Mucosa of rectum (tissue), 2 donors: ENCODE data around the gene MYO5B.

ENCODE experiments used
- H3K27ac ChIP-seq, 2 donors: one replicate each; pipeline ENCODE4 v1.7.0; 2013; ENCODE audit warnings: inconsistent platforms in 2 of 2, low read depth in 2 of 2, low read length in 2 of 2
- H3K27me3 ChIP-seq, 2 donors: one replicate each; pipeline ENCODE4 v1.7.0; 2013; ENCODE audit warnings: low read length in 2 of 2; ENCODE audit not compliant: control insufficient read depth in 2 of 2, insufficient read depth in 2 of 2
- H3K36me3 ChIP-seq, 2 donors: one replicate each; pipeline ENCODE4 v1.7.0; 2013; ENCODE audit warnings: low read length in 2 of 2; ENCODE audit not compliant: control insufficient read depth in 2 of 2, insufficient read depth in 2 of 2
- H3K4me1 ChIP-seq, 2 donors: one replicate each; pipeline ENCODE4 v1.7.0; 2013; ENCODE audit warnings: low read length in 2 of 2, mild to moderate bottlenecking in 1 of 2; ENCODE audit not compliant: control insufficient read depth in 2 of 2, insufficient read depth in 2 of 2
- H3K4me3 ChIP-seq, 2 donors: one replicate each; pipeline ENCODE4 v1.7.0; 2013; ENCODE audit warnings: low read length in 2 of 2
- H3K9ac ChIP-seq, 2 donors: one replicate each; pipeline ENCODE4 v1.7.0; 2013; ENCODE audit warnings: low read length in 2 of 2, low read depth in 1 of 2, mild to moderate bottlenecking in 1 of 2
- H3K9me3 ChIP-seq, 2 donors: one replicate each; pipeline ENCODE4 v1.7.0; 2013; ENCODE audit warnings: low read length in 2 of 2; ENCODE audit not compliant: control insufficient read depth in 2 of 2
- donor health status: healthy.
- donor health status: Normal muscosa, but diverticular disease.

MYO5B gene

GRCh38 chr18:50190236-50190635 is 4.7 kb downstream of the MYO5B start:
- H3K4me1 ChIP-seq: peaks cover 14 to 35% of the 10 kb centered on the region in 2 donors
- peaks cover 0 to 2% of the 10 kb centered on the region in 2 donors for H3K27me3 ChIP-seq
- H3K4me3 ChIP-seq: no peak overlapping the region
- H3K9me3 ChIP-seq: no peaks in the 10 kb centered on the region
- H3K9ac ChIP-seq: no peak overlapping the region
- no peak overlapping the region for H3K27ac ChIP-seq
- H3K36me3 ChIP-seq: no peaks in the 10 kb centered on the region

DNA sequence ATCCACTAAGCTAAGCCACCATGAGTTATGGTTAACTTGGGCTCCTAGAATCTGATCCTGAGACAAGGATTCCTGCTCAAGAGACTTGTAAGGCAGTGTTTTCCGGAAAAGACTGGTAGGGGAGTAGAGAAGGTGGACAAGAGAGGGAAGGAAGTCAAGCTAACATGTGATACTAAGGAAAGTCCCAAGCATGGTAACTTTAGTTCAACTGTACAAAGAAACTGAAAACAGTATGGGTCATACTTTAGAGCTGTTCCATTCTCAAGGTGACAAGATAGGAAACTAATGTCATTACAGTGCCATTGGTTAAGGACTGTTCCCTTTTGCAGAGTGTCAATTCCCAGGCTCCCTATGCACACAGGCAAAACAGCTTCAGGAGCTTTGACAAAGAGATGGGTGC is 5.8 kb downstream of the MYO5B start:
- Histone ChIP-seq H3K4me3 (no peak overlapping the region), H3K9me3 (no peaks in the 10 kb centered on the region), H3K27ac (peak overlapping the region; percentile 28 to 29), H3K27me3 (peaks cover 0 to 2% of the 10 kb centered on the region in 2 donors), H3K36me3 (no peaks in the 10 kb centered on the region), H3K9ac (no peak overlapping the region), H3K4me1 (peaks cover 14 to 35% of the 10 kb centered on the region in 2 donors)

DNA sequence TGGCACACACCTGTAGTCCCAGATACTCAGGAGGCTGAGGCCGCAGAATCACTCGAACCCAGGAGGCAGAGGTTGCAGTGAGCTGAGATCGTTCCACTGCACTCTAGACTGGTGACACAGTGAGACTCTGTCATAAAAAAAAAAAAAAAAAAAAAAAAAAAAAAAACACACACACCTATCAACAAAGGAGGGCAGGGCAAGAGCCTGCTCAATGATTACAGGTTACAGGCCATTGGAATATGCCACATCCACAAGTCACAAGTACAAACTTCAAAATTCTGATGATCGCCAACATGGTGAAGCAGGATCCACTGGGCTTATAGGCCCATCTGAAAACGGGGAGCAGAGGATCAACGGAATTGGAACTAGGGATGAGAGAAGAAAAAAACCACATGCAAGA is 6.3 kb downstream of the MYO5B start:
- peak overlapping the region; percentile 28 to 29 for H3K27ac ChIP-seq
- peaks cover 14 to 35% of the 10 kb centered on the region in 2 donors for H3K4me1 ChIP-seq
- no peak overlapping the region for H3K9ac ChIP-seq
- no peak overlapping the region for H3K4me3 ChIP-seq
- no peaks in the 10 kb centered on the region for H3K36me3 ChIP-seq
- H3K27me3 ChIP-seq: peaks cover 0 to 2% of the 10 kb centered on the region in 2 donors
- H3K9me3 ChIP-seq: no peaks in the 10 kb centered on the region

- peaks cover 14 to 27% of the 10 kb centered on the region in 2 donors for H3K4me1 ChIP-seq
- no peak overlapping the region for H3K9ac ChIP-seq
- H3K27ac ChIP-seq: no peak overlapping the region
- H3K27me3 ChIP-seq: no peaks in the 10 kb centered on the region
- H3K4me3 ChIP-seq: no peak overlapping the region
- no peaks in the 10 kb centered on the region for H3K36me3 ChIP-seq
- no peaks in the 10 kb centered on the region for H3K9me3 ChIP-seq
Measured at GRCh38 chr18:50187659-50188058, 7.3 kb downstream of the MYO5B start.

DNA sequence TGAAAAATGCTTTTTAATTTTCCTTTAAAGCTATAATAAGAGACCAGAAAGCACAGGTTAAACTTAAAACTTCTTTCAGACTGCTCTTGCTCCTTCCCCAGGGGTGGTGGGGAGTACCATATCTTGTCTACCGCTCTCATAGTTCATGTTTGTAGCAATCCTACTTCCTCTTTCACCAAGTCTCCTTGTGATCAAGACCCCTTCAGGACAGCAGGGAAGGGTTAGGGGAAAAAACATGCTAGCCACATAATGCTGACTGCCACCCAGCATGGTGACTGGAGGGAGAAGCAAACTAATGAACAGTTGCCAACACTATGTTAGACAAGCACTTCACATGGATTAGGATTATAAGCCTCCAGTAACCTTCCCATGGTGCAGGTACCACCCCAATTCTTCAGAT is 8.6 kb downstream of the MYO5B start:
- no peak overlapping the region for H3K9ac ChIP-seq
- H3K4me3 ChIP-seq: no peak overlapping the region
- no peaks in the 10 kb centered on the region for H3K27me3 ChIP-seq
- H3K4me1 ChIP-seq: peaks cover 10 to 20% of the 10 kb centered on the region in 2 donors
- H3K36me3 ChIP-seq: no peaks in the 10 kb centered on the region
- no peak overlapping the region for H3K27ac ChIP-seq
- H3K9me3 ChIP-seq: no peaks in the 10 kb centered on the region

DNA sequence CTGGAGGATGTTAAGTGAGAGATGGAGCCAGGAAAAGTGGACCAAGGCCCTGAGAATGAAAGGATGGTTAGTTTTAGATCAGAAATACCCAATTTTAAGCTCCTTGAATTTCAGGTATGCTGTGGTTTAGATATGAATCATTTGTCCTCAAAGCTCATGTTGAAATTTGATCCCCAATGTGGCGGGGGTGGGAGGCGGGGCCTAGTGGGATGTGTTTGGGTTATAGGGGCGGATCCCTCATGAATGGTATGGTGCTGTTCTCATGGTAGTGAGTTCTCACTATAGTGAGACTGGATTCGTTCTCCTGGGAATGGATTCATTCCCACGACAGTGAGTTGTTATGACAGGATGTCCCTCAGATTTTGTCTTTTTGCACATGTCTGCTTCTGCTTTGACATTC is 11.4 kb downstream of the MYO5B start:
- Histone ChIP-seq H3K36me3 (no peaks in the 10 kb centered on the region), H3K4me3 (no peak overlapping the region), H3K27me3 (no peaks in the 10 kb centered on the region), H3K9ac (no peak overlapping the region), H3K4me1 (peaks cover 0 to 12% of the 10 kb centered on the region in 2 donors), H3K27ac (no peak overlapping the region), H3K9me3 (no peaks in the 10 kb centered on the region)

GRCh38 chr18:50182511-50182910 is 12.4 kb downstream of the MYO5B start:
- H3K9me3 ChIP-seq: no peaks in the 10 kb centered on the region
- H3K27me3 ChIP-seq: no peaks in the 10 kb centered on the region
- no peak overlapping the region for H3K4me3 ChIP-seq
- H3K4me1 ChIP-seq: peaks cover 4 to 11% of the 10 kb centered on the region in 2 donors
- no peaks in the 10 kb centered on the region for H3K36me3 ChIP-seq
- H3K9ac ChIP-seq: no peak overlapping the region
- no peak overlapping the region for H3K27ac ChIP-seq

- H3K27me3 ChIP-seq: no peaks in the 10 kb centered on the region
- no peak overlapping the region for H3K27ac ChIP-seq
- peaks cover 4 to 11% of the 10 kb centered on the region in 2 donors for H3K4me1 ChIP-seq
- no peak overlapping the region for H3K4me3 ChIP-seq
- H3K36me3 ChIP-seq: no peaks in the 10 kb centered on the region
- H3K9me3 ChIP-seq: no peaks in the 10 kb centered on the region
- no peak overlapping the region for H3K9ac ChIP-seq
Measured at GRCh38 chr18:50181590-50181989, 13.4 kb downstream of the MYO5B start.

DNA sequence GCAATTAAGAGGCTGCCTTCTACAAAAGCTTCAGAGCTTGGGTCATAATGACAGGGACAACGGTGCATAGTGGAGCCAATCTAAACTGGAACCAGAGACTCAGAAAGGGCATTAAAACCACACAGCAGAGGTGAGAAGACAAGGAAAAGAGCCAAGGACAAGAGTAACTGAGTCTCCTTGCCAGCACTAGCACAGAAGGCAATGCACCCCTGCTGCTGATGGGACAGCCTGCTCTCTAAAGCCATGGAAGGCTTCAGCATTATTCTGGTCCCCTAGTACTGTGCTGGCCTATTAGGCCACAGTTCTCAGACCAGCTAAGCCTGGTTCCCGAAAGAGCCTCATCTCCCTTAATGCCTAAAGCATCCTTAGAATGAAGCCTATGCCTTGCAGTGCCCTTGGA is 15.5 kb downstream of the MYO5B start:
- H3K27me3 ChIP-seq: no peaks in the 10 kb centered on the region

GRCh38 chr18:50177294-50177992 is 17.5 kb downstream of the MYO5B start:
- no peak overlapping the region for H3K9ac ChIP-seq
- peaks cover 0 to 2% of the 10 kb centered on the region in 2 donors for H3K36me3 ChIP-seq
- H3K9me3 ChIP-seq: no peaks in the 10 kb centered on the region

More for the DNA sequence above, 15.5 kb downstream of the MYO5B start:
- Histone ChIP-seq H3K9me3 (no peaks in the 10 kb centered on the region), H3K4me3 (no peak overlapping the region), H3K27ac (no peak overlapping the region), H3K4me1 (peaks cover 4 to 14% of the 10 kb centered on the region in 2 donors), H3K36me3 (no peaks in the 10 kb centered on the region), H3K9ac (no peak overlapping the region)

More at GRCh38 chr18:50177294-50177992, 17.5 kb downstream of the MYO5B start:
- H3K4me3 ChIP-seq: no peak overlapping the region
- no peaks in the 10 kb centered on the region for H3K27me3 ChIP-seq
- peak overlapping the region; percentile 36 to 46 for H3K27ac ChIP-seq
- H3K4me1 ChIP-seq: peaks cover 4 to 18% of the 10 kb centered on the region in 2 donors
